GM12801 (cell line): ENCODE measurements around the gene SS18L1.

Experiments
- TF ChIP-seq, protein P1 (sequence below): IDR thresholded peaks from one replicate; pipeline ENCODE4 v1.5.1; 2011; ENCODE audit warnings: control low read depth; ENCODE audit not compliant: insufficient read length; ENCODE audit errors: extremely low read depth

Gene SS18L1

GRCh38 chr20:62156592-62157386 is 13.2 kb downstream of the SS18L1 start:
- TF ChIP-seq, protein P1, sequence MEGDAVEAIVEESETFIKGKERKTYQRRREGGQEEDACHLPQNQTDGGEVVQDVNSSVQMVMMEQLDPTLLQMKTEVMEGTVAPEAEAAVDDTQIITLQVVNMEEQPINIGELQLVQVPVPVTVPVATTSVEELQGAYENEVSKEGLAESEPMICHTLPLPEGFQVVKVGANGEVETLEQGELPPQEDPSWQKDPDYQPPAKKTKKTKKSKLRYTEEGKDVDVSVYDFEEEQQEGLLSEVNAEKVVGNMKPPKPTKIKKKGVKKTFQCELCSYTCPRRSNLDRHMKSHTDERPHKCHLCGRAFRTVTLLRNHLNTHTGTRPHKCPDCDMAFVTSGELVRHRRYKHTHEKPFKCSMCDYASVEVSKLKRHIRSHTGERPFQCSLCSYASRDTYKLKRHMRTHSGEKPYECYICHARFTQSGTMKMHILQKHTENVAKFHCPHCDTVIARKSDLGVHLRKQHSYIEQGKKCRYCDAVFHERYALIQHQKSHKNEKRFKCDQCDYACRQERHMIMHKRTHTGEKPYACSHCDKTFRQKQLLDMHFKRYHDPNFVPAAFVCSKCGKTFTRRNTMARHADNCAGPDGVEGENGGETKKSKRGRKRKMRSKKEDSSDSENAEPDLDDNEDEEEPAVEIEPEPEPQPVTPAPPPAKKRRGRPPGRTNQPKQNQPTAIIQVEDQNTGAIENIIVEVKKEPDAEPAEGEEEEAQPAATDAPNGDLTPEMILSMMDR = no peak

DNA sequence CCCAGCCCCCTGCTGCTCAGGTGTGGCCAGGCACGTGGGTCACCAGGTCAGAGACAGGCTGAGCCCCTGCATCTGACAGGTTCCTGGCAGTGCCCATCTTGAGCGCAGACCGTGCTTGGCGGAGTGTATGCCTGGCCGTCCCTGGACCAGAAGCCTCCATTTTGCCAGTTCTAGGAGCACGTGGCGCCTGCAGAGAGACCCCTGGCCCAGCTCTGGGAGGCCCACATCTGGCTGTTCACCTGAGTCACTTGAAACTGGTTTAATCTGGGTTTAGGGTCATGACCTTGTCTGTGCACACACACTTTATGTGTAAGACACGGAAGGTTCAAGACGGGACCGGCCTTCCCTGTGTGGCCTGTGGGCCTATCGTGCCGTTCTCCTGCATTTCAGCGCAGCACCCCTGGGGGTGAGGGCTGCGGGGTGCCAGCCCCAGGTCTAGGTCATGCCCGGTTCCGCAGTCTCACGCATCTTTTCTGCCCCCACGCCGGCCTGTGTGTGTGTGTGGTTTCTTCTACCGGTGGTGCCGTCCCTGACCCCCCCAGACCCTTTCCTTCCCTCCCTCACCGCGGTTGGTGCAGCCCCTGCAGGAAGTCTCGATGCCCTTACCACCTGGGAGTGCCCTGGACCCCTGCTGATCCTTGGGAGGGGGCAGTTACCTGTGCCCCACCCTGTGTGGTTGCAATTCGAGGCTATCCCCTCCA is 14.0 kb downstream of the SS18L1 start:
- TF ChIP-seq, protein P1 = no peak

GRCh38 chr20:62158088-62158400 is 14.5 kb downstream of the SS18L1 start:
- TF ChIP-seq, protein P1 = no peak

GRCh38 chr20:62158541-62158940 is 15.0 kb downstream of the SS18L1 start:
- TF ChIP-seq, protein P1 = no peak

DNA sequence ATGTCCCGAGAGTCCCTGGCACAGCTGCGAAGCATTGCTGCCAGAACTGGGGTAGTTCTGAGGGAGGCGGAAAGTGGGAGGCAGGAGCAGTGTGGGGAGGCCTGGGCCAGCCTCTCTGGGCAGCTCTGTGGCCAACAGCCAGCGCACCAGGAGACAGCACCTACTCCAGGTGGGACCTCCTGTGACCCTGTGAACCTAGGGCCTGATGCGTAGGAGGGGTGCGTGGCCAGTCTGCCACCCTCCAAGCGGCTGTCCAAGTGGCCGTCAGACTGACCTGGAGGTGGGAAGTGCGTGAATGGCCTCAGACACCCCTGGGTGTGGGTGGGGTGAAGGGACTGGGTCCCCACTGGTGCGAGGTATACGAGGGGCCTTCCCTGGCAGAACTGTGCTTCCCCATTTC is 15.5 kb downstream of the SS18L1 start:
- TF ChIP-seq, protein P1 = no peak

GRCh38 chr20:62159839-62160238 is 16.3 kb downstream of the SS18L1 start:
- TF ChIP-seq, protein P1 = no peak

- TF ChIP-seq, protein P1 = no peak
Observed at GRCh38 chr20:62160253-62160652, 16.7 kb downstream of the SS18L1 start.
